ENCODE results near the gene ZFP69.

DNA sequence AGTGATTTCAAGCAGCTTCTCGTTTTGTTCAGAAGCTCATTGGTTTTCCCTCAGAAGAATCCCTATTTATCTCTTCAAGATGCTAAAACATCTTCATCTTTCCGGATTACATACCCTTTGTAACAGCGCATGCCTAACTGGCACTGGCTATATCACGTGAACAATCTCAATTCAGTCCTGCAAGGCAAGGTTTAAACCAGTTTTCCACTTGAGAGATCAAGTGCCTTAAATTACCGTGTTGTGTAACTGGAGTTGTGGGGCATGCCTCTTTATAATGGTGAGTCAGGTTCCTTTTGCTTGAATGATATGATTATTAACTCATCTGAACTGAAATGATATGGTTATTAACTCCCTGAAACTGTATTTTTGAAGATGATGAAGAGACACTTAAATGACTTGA, 37.8 kb upstream of the ZFP69 start:
- TF ChIP-seq, protein P1, sequence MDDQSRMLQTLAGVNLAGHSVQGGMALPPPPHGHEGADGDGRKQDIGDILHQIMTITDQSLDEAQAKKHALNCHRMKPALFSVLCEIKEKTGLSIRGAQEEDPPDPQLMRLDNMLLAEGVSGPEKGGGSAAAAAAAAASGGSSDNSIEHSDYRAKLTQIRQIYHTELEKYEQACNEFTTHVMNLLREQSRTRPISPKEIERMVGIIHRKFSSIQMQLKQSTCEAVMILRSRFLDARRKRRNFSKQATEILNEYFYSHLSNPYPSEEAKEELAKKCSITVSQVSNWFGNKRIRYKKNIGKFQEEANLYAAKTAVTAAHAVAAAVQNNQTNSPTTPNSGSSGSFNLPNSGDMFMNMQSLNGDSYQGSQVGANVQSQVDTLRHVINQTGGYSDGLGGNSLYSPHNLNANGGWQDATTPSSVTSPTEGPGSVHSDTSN (IDR thresholded peaks at IDR 0.05; ENCODE audit: insufficient replicate concordance, low read depth, low read length), result no peak
- TF ChIP-seq PAX8 (IDR thresholded peaks at IDR 0.05) (no peak), EZH2 (IDR thresholded peaks at IDR 0.05; ENCODE audit: borderline replicate concordance, control insufficient read depth, low read depth, low read length) (no peak), SRF (IDR thresholded peaks at IDR 0.05; ENCODE audit: low read depth in 2 of 2, low read length in 2 of 2) (no peak), ZNF274 (IDR thresholded peaks at IDR 0.05; ENCODE audit: insufficient read depth, insufficient read length) (no peak), POLR2A (IDR thresholded peaks at IDR 0.05; ENCODE audit: low read depth, low read length) (no peak), JUND (IDR thresholded peaks at IDR 0.05; ENCODE audit: low read depth, low read length) (no peak), ZNF207 (IDR thresholded peaks at IDR 0.05; ENCODE audit: borderline replicate concordance) (no peak), SMC3 (IDR thresholded peaks at IDR 0.05; ENCODE audit: borderline replicate concordance, low read length) (no peak), GATAD2B (conservative IDR thresholded peaks at IDR 0.05; ENCODE audit: low read depth) (no peak)
- TF ChIP-seq, protein P2, sequence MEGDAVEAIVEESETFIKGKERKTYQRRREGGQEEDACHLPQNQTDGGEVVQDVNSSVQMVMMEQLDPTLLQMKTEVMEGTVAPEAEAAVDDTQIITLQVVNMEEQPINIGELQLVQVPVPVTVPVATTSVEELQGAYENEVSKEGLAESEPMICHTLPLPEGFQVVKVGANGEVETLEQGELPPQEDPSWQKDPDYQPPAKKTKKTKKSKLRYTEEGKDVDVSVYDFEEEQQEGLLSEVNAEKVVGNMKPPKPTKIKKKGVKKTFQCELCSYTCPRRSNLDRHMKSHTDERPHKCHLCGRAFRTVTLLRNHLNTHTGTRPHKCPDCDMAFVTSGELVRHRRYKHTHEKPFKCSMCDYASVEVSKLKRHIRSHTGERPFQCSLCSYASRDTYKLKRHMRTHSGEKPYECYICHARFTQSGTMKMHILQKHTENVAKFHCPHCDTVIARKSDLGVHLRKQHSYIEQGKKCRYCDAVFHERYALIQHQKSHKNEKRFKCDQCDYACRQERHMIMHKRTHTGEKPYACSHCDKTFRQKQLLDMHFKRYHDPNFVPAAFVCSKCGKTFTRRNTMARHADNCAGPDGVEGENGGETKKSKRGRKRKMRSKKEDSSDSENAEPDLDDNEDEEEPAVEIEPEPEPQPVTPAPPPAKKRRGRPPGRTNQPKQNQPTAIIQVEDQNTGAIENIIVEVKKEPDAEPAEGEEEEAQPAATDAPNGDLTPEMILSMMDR (IDR thresholded peaks at IDR 0.05 in 2 of 3, conservative IDR thresholded peaks at IDR 0.05 in 1 of 3; ENCODE audit: control insufficient read depth in 2 of 3, extremely low read depth in 1 of 3, insufficient read depth in 1 of 3, low read depth in 3 of 3, low read length in 3 of 3), result no peak
- TF ChIP-seq, protein P3, sequence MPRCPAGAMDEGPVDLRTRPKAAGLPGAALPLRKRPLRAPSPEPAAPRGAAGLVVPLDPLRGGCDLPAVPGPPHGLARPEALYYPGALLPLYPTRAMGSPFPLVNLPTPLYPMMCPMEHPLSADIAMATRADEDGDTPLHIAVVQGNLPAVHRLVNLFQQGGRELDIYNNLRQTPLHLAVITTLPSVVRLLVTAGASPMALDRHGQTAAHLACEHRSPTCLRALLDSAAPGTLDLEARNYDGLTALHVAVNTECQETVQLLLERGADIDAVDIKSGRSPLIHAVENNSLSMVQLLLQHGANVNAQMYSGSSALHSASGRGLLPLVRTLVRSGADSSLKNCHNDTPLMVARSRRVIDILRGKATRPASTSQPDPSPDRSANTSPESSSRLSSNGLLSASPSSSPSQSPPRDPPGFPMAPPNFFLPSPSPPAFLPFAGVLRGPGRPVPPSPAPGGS (IDR thresholded peaks at IDR 0.05; ENCODE audit: borderline replicate concordance, insufficient read depth, low read depth, low read length, poor library complexity, severe bottlenecking), result no peak

All from GM12878 (cell line).